Duodenal mucosa (tissue), 2 donors: ENCODE results near the gene SPDEF.

Source experiments
- H3K27ac ChIP-seq: one replicate; pipeline ENCODE4 v1.7.0; 2013; ENCODE audit warnings: low read depth, low read length
- H3K27me3 ChIP-seq, 2 donors: one replicate each; pipeline ENCODE4 v1.7.0; 2013; ENCODE audit warnings: low read length in 2 of 2, control low read depth in 1 of 2; ENCODE audit not compliant: insufficient read depth in 2 of 2, control insufficient read depth in 1 of 2
- H3K36me3 ChIP-seq, 2 donors: one replicate each; pipeline ENCODE4 v1.7.0; 2013; ENCODE audit warnings: low read length in 2 of 2, control low read depth in 1 of 2; ENCODE audit not compliant: insufficient read depth in 2 of 2, control insufficient read depth in 1 of 2
- H3K4me1 ChIP-seq, 2 donors: one replicate each; pipeline ENCODE4 v1.7.0; 2013; ENCODE audit warnings: low read length in 2 of 2, control low read depth in 1 of 2; ENCODE audit not compliant: insufficient read depth in 2 of 2, control insufficient read depth in 1 of 2
- H3K4me3 ChIP-seq, 2 donors: one replicate each; pipeline ENCODE4 v1.7.0; 2013; ENCODE audit warnings: low read length in 2 of 2, low read depth in 1 of 2
- H3K9ac ChIP-seq, 2 donors: one replicate each; pipeline ENCODE4 v1.7.0; 2013; ENCODE audit warnings: low read length in 2 of 2, low read depth in 1 of 2
- H3K9me3 ChIP-seq, 2 donors: one replicate each; pipeline ENCODE4 v1.7.0; 2013; ENCODE audit warnings: low read length in 2 of 2, control low read depth in 1 of 2; ENCODE audit not compliant: control insufficient read depth in 1 of 2

Gene SPDEF

GRCh38 chr6:34556031-34556471 is at the start of gene SPDEF:
Gene SPDEF (minus strand): TSS chr6:34556329. CDS start chr6:34544455, 11,874 bp downstream.
- Histone ChIP-seq H3K9me3 (no peaks in the 10 kb centered on the region), H3K4me3 (peak within 1 kb of the TSS in 1 of 2 donors; percentile 35), H3K4me1 (peaks cover 0 to 5% of the 10 kb centered on the region in 2 donors), H3K27me3 (no peaks in the 10 kb centered on the region), H3K27ac (no peak within 1 kb of the TSS), H3K9ac (peak within 1 kb of the TSS in 1 of 2 donors; percentile 51), H3K36me3 (no peaks in the 10 kb centered on the region)

GRCh38 chr6:34603707-34604106 is 47.6 kb upstream of the SPDEF start:
- Histone ChIP-seq H3K27ac (no peak overlapping the region), H3K4me1 (peaks cover 6 to 14% of the 10 kb centered on the region in 2 donors), H3K27me3 (no peaks in the 10 kb centered on the region), H3K36me3 (peaks cover 10 to 18% of the 10 kb centered on the region in 2 donors), H3K9ac (no peak overlapping the region), H3K9me3 (no peaks in the 10 kb centered on the region), H3K4me3 (no peak overlapping the region)

GRCh38 chr6:34602318-34603111 is 46.4 kb upstream of the SPDEF start:
- Histone ChIP-seq H3K9ac (no peak overlapping the region), H3K9me3 (no peaks in the 10 kb centered on the region), H3K36me3 (peaks cover 16 to 18% of the 10 kb centered on the region in 2 donors), H3K4me3 (no peak overlapping the region), H3K27ac (no peak overlapping the region), H3K27me3 (no peaks in the 10 kb centered on the region), H3K4me1 (peaks cover 6 to 22% of the 10 kb centered on the region in 2 donors)

- Histone ChIP-seq H3K9me3 (no peaks in the 10 kb centered on the region), H3K36me3 (peaks cover 15 to 18% of the 10 kb centered on the region in 2 donors), H3K27ac (no peak overlapping the region), H3K9ac (no peak overlapping the region), H3K27me3 (no peaks in the 10 kb centered on the region), H3K4me3 (no peak overlapping the region), H3K4me1 (peaks cover 6 to 22% of the 10 kb centered on the region in 2 donors)
Measured at GRCh38 chr6:34601706-34602105, 45.6 kb upstream of the SPDEF start.

- H3K4me1 ChIP-seq, result peaks cover 6 to 22% of the 10 kb centered on the region in 2 donors
- no peaks in the 10 kb centered on the region for H3K9me3 ChIP-seq
Measured at GRCh38 chr6:34600796-34601195, 44.7 kb upstream of the SPDEF start.

DNA sequence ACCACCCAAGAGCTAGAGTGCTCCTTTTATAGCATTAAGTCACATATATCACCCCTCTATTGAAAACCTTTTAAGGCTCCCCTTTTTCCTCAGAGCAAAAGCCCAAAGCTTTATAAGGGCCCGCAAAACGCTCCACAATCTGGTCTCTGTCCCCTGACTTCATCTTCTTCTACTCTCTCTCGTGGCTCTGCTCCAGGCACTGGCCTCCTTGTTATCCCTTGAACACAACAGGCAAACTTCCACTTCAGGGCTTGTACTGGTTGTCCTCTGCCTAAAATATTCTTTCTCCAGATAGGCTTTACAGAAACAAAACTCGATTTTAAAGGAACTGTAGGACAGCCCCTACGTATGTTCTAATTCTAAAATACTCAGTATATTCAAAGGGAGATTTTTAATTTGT is 44.0 kb upstream of the SPDEF start:
- Histone ChIP-seq H3K9me3 (no peaks in the 10 kb centered on the region), H3K27ac (no peak overlapping the region), H3K36me3 (peaks cover 11 to 15% of the 10 kb centered on the region in 2 donors), H3K4me3 (no peak overlapping the region), H3K9ac (no peak overlapping the region), H3K27me3 (no peaks in the 10 kb centered on the region), H3K4me1 (peaks cover 6 to 22% of the 10 kb centered on the region in 2 donors)

More at GRCh38 chr6:34600796-34601195, 44.7 kb upstream of the SPDEF start:
- no peaks in the 10 kb centered on the region for H3K27me3 ChIP-seq
- peaks cover 13 to 15% of the 10 kb centered on the region in 2 donors for H3K36me3 ChIP-seq
- no peak overlapping the region for H3K9ac ChIP-seq
- H3K4me3 ChIP-seq, result no peak overlapping the region
- H3K27ac ChIP-seq, result no peak overlapping the region

- Histone ChIP-seq H3K27me3 (no peaks in the 10 kb centered on the region), H3K36me3 (peaks cover 8 to 11% of the 10 kb centered on the region in 2 donors), H3K9ac (no peak overlapping the region), H3K27ac (no peak overlapping the region), H3K9me3 (no peaks in the 10 kb centered on the region), H3K4me1 (peaks cover 6 to 22% of the 10 kb centered on the region in 2 donors), H3K4me3 (no peak overlapping the region)
Measured at GRCh38 chr6:34598712-34599111, 42.6 kb upstream of the SPDEF start.

GRCh38 chr6:34597605-34598353 is 41.6 kb upstream of the SPDEF start:
- Histone ChIP-seq H3K27ac (no peak overlapping the region), H3K36me3 (peaks cover 8 to 11% of the 10 kb centered on the region in 2 donors), H3K9me3 (no peaks in the 10 kb centered on the region), H3K27me3 (no peaks in the 10 kb centered on the region), H3K4me3 (no peak overlapping the region), H3K4me1 (peaks cover 4 to 20% of the 10 kb centered on the region in 2 donors), H3K9ac (no peak overlapping the region)

DNA sequence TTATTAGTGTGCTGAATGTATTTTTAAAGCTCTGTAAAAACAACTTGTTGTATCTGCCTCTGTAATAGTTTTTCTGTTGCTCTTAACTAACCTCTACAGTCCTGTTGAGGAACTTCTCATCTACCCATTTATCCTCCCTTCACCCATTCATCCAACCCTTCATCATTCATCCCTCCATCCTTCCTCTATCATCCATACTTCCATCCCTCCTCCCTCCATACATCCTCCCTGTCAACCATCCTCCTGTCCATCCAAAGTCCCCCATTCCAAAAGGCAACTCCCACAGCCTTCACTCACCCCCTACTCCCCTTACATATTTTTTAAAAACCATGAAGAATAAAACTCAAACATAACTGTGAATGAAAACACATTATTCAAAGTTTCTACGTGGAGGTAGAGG is 40.7 kb upstream of the SPDEF start:
- no peak overlapping the region for H3K4me3 ChIP-seq
- no peaks in the 10 kb centered on the region for H3K9me3 ChIP-seq
- peaks cover 8% of the 10 kb centered on the region in 2 donors for H3K36me3 ChIP-seq
- no peak overlapping the region for H3K27ac ChIP-seq
- H3K27me3 ChIP-seq, result no peaks in the 10 kb centered on the region
- H3K9ac ChIP-seq, result no peak overlapping the region
- peaks cover 0 to 17% of the 10 kb centered on the region in 2 donors for H3K4me1 ChIP-seq
